Uterus (tissue), 2 donors: ENCODE data around the gene FAF1.

Experiments used
- CTCF ChIP-seq, 4 experiments: fragments of 200-600 bp in 2 of 4; fragments of 450-650 bp in 2 of 4; sonication (generic) in 2 of 4; IDR thresholded peaks; one replicate each; pipeline ENCODE4 v1.5.1; 2016 to 2019; ENCODE audit warnings: antibody characterized with exemption in 4 of 4, mild to moderate bottlenecking in 2 of 4, moderate library complexity in 1 of 4
- POLR2A ChIP-seq, 2 donors: fragments of 450-650 bp; IDR thresholded peaks; one replicate each; pipeline ENCODE4 v1.6.1; 2016; ENCODE audit warnings: antibody characterized with exemption in 2 of 2, mild to moderate bottlenecking in 1 of 2, moderate library complexity in 1 of 2

GRCh38 chr1:50833216-50833615, 126.9 kb downstream of the FAF1 start:
- no peak for TF ChIP-seq CTCF (IDR thresholded peaks at IDR 0.05)
- TF ChIP-seq POLR2A (IDR thresholded peaks at IDR 0.05), result no peak
